Mucosa of descending colon (tissue), 3 donors: ENCODE results near the gene ARHGDIA. TPM values are rescaled to one million over a fixed set of nuclear protein-coding genes. Genes with fewer than 3 reads are reported as not detected.

ENCODE experiments used
- ATAC-seq: fragments of 200-7000 bp; cut with Tn5 transposase; one replicate; pipeline ENCODE4 v1.9.1; 2020; ENCODE audit warnings: mild to moderate bottlenecking, moderate library complexity
- DNase-seq, 3 donors: peaks; one replicate each; pipeline ENCODE4 v3.0.0-alpha.2; 2020
- H3K36me3 ChIP-seq: fragments of 200-600 bp; one replicate; pipeline ENCODE4 v1.8.0; 2021; ENCODE audit warnings: low read depth, mild to moderate bottlenecking
- H3K4me1 ChIP-seq: fragments of 200-600 bp; one replicate; pipeline ENCODE4 v1.8.0; 2021; ENCODE audit warnings: low read depth, mild to moderate bottlenecking
- H3K4me3 ChIP-seq: fragments of 200-600 bp; one replicate; pipeline ENCODE4 v1.8.0; 2021; ENCODE audit warnings: mild to moderate bottlenecking
- H3K9me3 ChIP-seq: fragments of 200-600 bp; one replicate; pipeline ENCODE4 v1.8.0; 2021; ENCODE audit warnings: mild to moderate bottlenecking
- CTCF ChIP-seq: fragments of 200-600 bp; IDR thresholded peaks from one replicate; pipeline ENCODE4 v1.8.0; 2022; ENCODE audit warnings: antibody characterized with exemption, mild to moderate bottlenecking
- intact Hi-C, 2 donors: fragments of 100-400 bp; cut with DNase I in 1 of 2; cut with micrococcal nuclease in 1 of 2; formaldehyde crosslinking; loops; one replicate each; pipeline versions ENCODE4 v1.11.0 to v1.11.1; 2022; cut with DNase I, micrococcal nuclease
- total RNA-seq, 3 donors: library from RNA; stranded (reverse); fragmentation: NEBNext Ultra II Directional in 2 of 3; extraction: Animal tissue kit (Norgen Biotek cat#: 25700) in 2 of 3; gene quantifications; one replicate each; pipeline versions ENCODE4 v1.2.1 to v1.2.4, GENCODE V29; 2021 to 2023
- donor health status: DM: no; HTN: no; CAD: no; lungs with moderate emphysema.
- donor health status: DM: no; HTN: no; CAD: no.
- donor health status: DM: no; HTN: yes; CAD: no.

Gene ARHGDIA
- total RNA-seq, 3 donors from 2014 or later = 326 to 473 (median 442) TPM

- intact Hi-C loops = no loop called here
- no peak for ATAC-seq
- Histone ChIP-seq H3K36me3 (peaks cover 7% of the 10 kb centered on the region), H3K4me1 (peaks cover 2% of the 10 kb centered on the region), H3K9me3 (no peaks in the 10 kb centered on the region), H3K4me3 (no peak overlapping the region)
- no peak for TF ChIP-seq CTCF
- no peak for DNase-seq
Observed at GRCh38 chr17:81838753-81839255, 32.3 kb downstream of the ARHGDIA start.

GRCh38 chr17:81837641-81838040, 33.5 kb downstream of the ARHGDIA start:
- intact Hi-C loops = no loop called here
- no peak for ATAC-seq
- Histone ChIP-seq H3K4me1 (peaks cover 2% of the 10 kb centered on the region), H3K9me3 (no peaks in the 10 kb centered on the region), H3K4me3 (no peak overlapping the region), H3K36me3 (no peaks in the 10 kb centered on the region)
- no peak for DNase-seq
- no peak for TF ChIP-seq CTCF

- no peaks in the 10 kb centered on the region for H3K36me3 ChIP-seq
- intact Hi-C loops = no loop called here
- DNase-seq (no peak), ATAC-seq (no peak)
- H3K4me3 ChIP-seq = no peak within 1 kb of the TSS
- H3K9me3 ChIP-seq = no peaks in the 10 kb centered on the region
- H3K4me1 ChIP-seq = peaks cover 7% of the 10 kb centered on the region
- TF ChIP-seq CTCF = no peak
Observed at GRCh38 chr17:81834831-81835267, 36.3 kb downstream of the ARHGDIA start, which contains the start of gene PPP1R27. Gene PPP1R27, minus strand, starts transcription at chr17:81835050. Its CDS starts 97 bp downstream, at chr17:81834953.

- ATAC-seq (no peak), DNase-seq (no peak)
- H3K4me1 ChIP-seq = peaks cover 7% of the 10 kb centered on the region
- no peak for TF ChIP-seq CTCF
- no peak overlapping the region for H3K4me3 ChIP-seq
- no peaks in the 10 kb centered on the region for H3K9me3 ChIP-seq
- intact Hi-C loops = no loop called here
- H3K36me3 ChIP-seq = no peaks in the 10 kb centered on the region
Observed at GRCh38 chr17:81833921-81834830, 37.0 kb downstream of the ARHGDIA start.

GRCh38 chr17:81833160-81833920, 37.8 kb downstream of the ARHGDIA start, which contains the start of gene MCRIP1:
Gene MCRIP1, minus strand, starts transcription at chr17:81833291. Its CDS starts 8,785 bp downstream, at chr17:81824506.
- intact Hi-C loops = no loop called here
- peak; percentile 89 for ATAC-seq
- no peaks in the 10 kb centered on the region for H3K36me3 ChIP-seq
- DNase-seq = peak; percentile 96 to 98 (median 98)
- H3K4me1 ChIP-seq = peaks cover 7% of the 10 kb centered on the region
- TF ChIP-seq CTCF = no peak
- H3K9me3 ChIP-seq = no peaks in the 10 kb centered on the region
- H3K4me3 ChIP-seq = peak within 1 kb of the TSS; percentile 34
